HEK293T (cell line): ENCODE data around the gene CKB.

Experiments used
- ARNT ChIP-seq: fragments of 450-650 bp; IDR thresholded peaks from 2 replicates; pipeline ENCODE4 v1.6.1; 2017; ENCODE audit warnings: mild to moderate bottlenecking
- BHLHE40 ChIP-seq: fragments of 450-650 bp; IDR thresholded peaks from 2 replicates; pipeline ENCODE4 v1.6.1; 2016; ENCODE audit warnings: mild to moderate bottlenecking, moderate library complexity, borderline replicate concordance
- ELF4 ChIP-seq: fragments of 450-650 bp; IDR thresholded peaks from 2 replicates; pipeline ENCODE4 v1.6.1; 2017; ENCODE audit warnings: antibody characterized with exemption
- FOXA1 ChIP-seq: fragments of 450-650 bp; IDR thresholded peaks from 2 replicates; pipeline ENCODE4 v1.6.1; 2016; ENCODE audit warnings: mild to moderate bottlenecking
- FOXK2 ChIP-seq: fragments of 450-650 bp; IDR thresholded peaks from 2 replicates; pipeline ENCODE4 v1.6.1; 2016; ENCODE audit warnings: mild to moderate bottlenecking
- FOXM1 ChIP-seq: fragments of 450-650 bp; IDR thresholded peaks from 2 replicates; pipeline ENCODE4 v1.6.1; 2017; ENCODE audit warnings: mild to moderate bottlenecking, borderline replicate concordance
- LEF1 ChIP-seq: fragments of 450-650 bp; IDR thresholded peaks from 2 replicates; pipeline ENCODE4 v1.6.1; 2017; ENCODE audit warnings: mild to moderate bottlenecking, borderline replicate concordance
- NFRKB ChIP-seq: fragments of 450-650 bp; IDR thresholded peaks from 2 replicates; pipeline ENCODE4 v1.6.1; 2016; ENCODE audit warnings: mild to moderate bottlenecking, moderate library complexity
- PKNOX1 ChIP-seq: fragments of 450-650 bp; IDR thresholded peaks from 2 replicates; pipeline ENCODE4 v1.6.1; 2016
- SP1 ChIP-seq: fragments of 450-650 bp; IDR thresholded peaks from 2 replicates; pipeline ENCODE4 v1.6.1; 2017
- SUZ12 ChIP-seq: fragments of 450-650 bp; IDR thresholded peaks from 2 replicates; pipeline ENCODE4 v1.6.1; 2016; ENCODE audit warnings: mild to moderate bottlenecking
- TARDBP ChIP-seq: fragments of 450-650 bp; IDR thresholded peaks from 2 replicates; pipeline ENCODE4 v1.6.1; 2016
- ZNF384 ChIP-seq: fragments of 450-650 bp; IDR thresholded peaks from 2 replicates; pipeline ENCODE4 v1.6.1; 2016

DNA sequence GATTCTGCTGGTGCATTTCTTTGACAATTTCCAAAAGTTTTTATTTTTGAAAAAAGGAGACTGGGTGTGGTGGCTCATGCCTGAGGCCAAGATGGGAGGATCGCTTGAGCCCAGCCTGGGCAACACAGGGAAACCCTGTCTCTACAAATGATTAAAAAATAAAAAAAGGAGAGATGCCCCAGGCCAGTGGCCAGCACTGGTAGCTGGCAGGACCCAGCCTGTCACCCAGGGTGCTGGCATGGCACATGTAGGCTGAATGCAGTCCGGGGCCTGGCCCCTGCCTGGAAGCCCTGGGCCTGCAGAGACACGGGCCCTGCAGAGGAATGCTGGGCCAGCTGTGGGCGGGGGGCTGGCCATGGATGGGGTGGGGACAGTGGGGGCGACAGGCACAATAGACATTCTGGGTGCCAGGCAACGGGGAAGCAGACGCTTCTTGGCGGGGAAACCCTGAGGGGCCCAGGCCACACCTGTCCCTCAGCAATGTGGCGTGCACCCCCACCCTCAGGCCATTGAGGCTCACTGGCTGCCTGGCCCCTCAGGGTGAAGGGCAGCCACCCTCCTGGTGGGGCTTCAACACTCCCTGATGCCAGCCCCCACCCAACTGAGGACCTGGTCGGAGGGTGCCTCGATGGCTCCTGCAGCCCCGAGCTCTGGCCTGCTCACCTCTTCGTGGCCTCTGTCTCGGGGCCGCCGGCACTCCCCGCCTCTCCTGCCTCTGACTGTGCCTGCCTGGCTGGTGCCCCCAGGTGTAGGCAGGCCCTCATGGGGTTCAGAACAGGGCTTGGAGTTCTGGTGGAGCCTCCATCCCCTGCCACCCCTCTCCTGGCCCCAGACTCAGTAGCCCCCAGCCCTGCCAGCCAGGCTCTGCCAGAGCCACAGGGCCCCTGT is 18.4 kb upstream of the CKB start:
- TF ChIP-seq BHLHE40 (no peak), FOXM1 (no peak), SP1 (no peak), FOXA1 (no peak), SUZ12 (no peak), FOXK2 (no peak), NFRKB (no peak), ZNF384 (no peak), ELF4 (no peak), ARNT (no peak), LEF1 (no peak), PKNOX1 (no peak), TARDBP (no peak)
